ENCODE measurements around the gene MEGF8.

The MEGF8 gene

GRCh38 chr19:42287017-42287826 is 38.2 kb upstream of the MEGF8 start:
- no peak for DNase-seq (ENCODE audit: low read depth)
- no peak overlapping the region for H3K4me3 ChIP-seq (ENCODE audit: low read length)
- no peak for TF ChIP-seq CTCF (conservative IDR thresholded peaks at IDR 0.05; ENCODE audit: low read length)

GRCh38 chr19:42287827-42288107 is 37.7 kb upstream of the MEGF8 start:
- no peak for DNase-seq (ENCODE audit: low read depth)
- H3K4me3 ChIP-seq (ENCODE audit: low read length): no peak overlapping the region
- no peak for TF ChIP-seq CTCF (conservative IDR thresholded peaks at IDR 0.05; ENCODE audit: low read length)

- TF ChIP-seq CTCF (conservative IDR thresholded peaks at IDR 0.05; ENCODE audit: low read length): no peak
- no peak overlapping the region for H3K4me3 ChIP-seq (ENCODE audit: low read length)
- DNase-seq (ENCODE audit: low read depth): no peak
These were observed 37.0 kb upstream of the MEGF8 start for GRCh38 chr19:42288387-42288786.

GRCh38 chr19:42288881-42289555 is 36.4 kb upstream of the MEGF8 start:
- TF ChIP-seq CTCF (conservative IDR thresholded peaks at IDR 0.05; ENCODE audit: low read length): no peak
- no peak overlapping the region for H3K4me3 ChIP-seq (ENCODE audit: low read length)
- no peak for DNase-seq (ENCODE audit: low read depth)

GRCh38 chr19:42289556-42290041 is 35.8 kb upstream of the MEGF8 start:
- no peak overlapping the region for H3K4me3 ChIP-seq (ENCODE audit: low read length)
- no peak for DNase-seq (ENCODE audit: low read depth)
- no peak for TF ChIP-seq CTCF (conservative IDR thresholded peaks at IDR 0.05; ENCODE audit: low read length)

GRCh38 chr19:42290136-42290522 is 35.3 kb upstream of the MEGF8 start:
- no peak for TF ChIP-seq CTCF (conservative IDR thresholded peaks at IDR 0.05; ENCODE audit: low read length)
- H3K4me3 ChIP-seq (ENCODE audit: low read length): no peak overlapping the region
- no peak for DNase-seq (ENCODE audit: low read depth)

Measured in AG10803 (cell line).